ENCODE measurements around the gene EGFL8. TPM values are rescaled to one million over a fixed set of nuclear protein-coding genes. Genes with fewer than 3 reads are reported as not detected.
A peak's percentile ranks its signal among the peaks of the same experiment; 100 is the strongest.

The EGFL8 gene
- total and polyA plus RNA-seq, 9 of the 15 experiments (the other 6 are each of a cell fraction or from before 2014, with no cell fraction given), result 2.2 to 47.4 (median 14.2) TPM

- TF ChIP-seq CUX1 (CRISPR knock-in tag; IDR thresholded peaks at IDR 0.05), result no peak
- TF ChIP-seq RAD51 (IDR thresholded peaks at IDR 0.05; ENCODE audit: borderline replicate concordance, low read depth), result 0 out of 2 replicates have a peak, but pooled peaks have one; percentile 16
- TF ChIP-seq TRIM24 (IDR thresholded peaks at IDR 0.05), result no peak
- TF ChIP-seq ZC3H8 (IDR thresholded peaks at IDR 0.05), result 0 out of 2 replicates have a peak, but pooled peaks have one; percentile 76
- no peak for TF ChIP-seq SAFB2 (IDR thresholded peaks at IDR 0.05; ENCODE audit: borderline replicate concordance, low read depth, low read length, severe bottlenecking)
- no peak for TF ChIP-seq E2F4 (CRISPR knock-in tag; IDR thresholded peaks at IDR 0.05; ENCODE audit: low read depth)
- peak; percentile 80; the same call in 1 of the 2 replicates for TF ChIP-seq RNF219 (CRISPR knock-in tag; IDR thresholded peaks at IDR 0.05)
- TF ChIP-seq MBD2 (IDR thresholded peaks at IDR 0.05; ENCODE audit: borderline replicate concordance, low read depth), result no peak; the same call in 1 of the 2 replicates
- TF ChIP-seq PURB (CRISPR knock-in tag; IDR thresholded peaks at IDR 0.05; ENCODE audit: low read depth), result no peak
- TF ChIP-seq NBN (IDR thresholded peaks at IDR 0.05; ENCODE audit: low read depth), result peak; percentile 56; the same call in 1 of the 2 replicates
- peak; percentile 77; the same call in 1 of the 2 replicates for TF ChIP-seq ZNF668 (CRISPR knock-in tag; IDR thresholded peaks at IDR 0.05)
- no peak for TF ChIP-seq NR3C1 (CRISPR knock-in tag; IDR thresholded peaks at IDR 0.05)
- TF ChIP-seq GTF2F1 (IDR thresholded peaks at IDR 0.05; ENCODE audit: low read depth, low read length), result 0 out of 2 replicates have a peak, but pooled peaks have one; percentile 13
- no peak for TF ChIP-seq SRSF3 (IDR thresholded peaks at IDR 0.05; ENCODE audit: insufficient read depth, low read length)
- TF ChIP-seq ZNF133 (CRISPR knock-in tag; IDR thresholded peaks at IDR 0.05), result 0 out of 2 replicates have a peak, but pooled peaks have one; percentile 27
- TF ChIP-seq GABPA (tag; conservative IDR thresholded peaks at IDR 0.05; ENCODE audit: low read depth), result no peak
- 0 out of 2 replicates have a peak, but pooled peaks have one; percentile 43 for TF ChIP-seq RHOXF2B (CRISPR knock-in tag; conservative IDR thresholded peaks at IDR 0.05)
- peak; percentile 35; the same call in 1 of the 2 replicates for TF ChIP-seq ATF4 (CRISPR knock-in tag; IDR thresholded peaks at IDR 0.05)
Measured at GRCh38 chr6:32194825-32195651, 30.6 kb downstream of the EGFL8 start (continued).

All from K562 (cell line).